ENCODE data around the gene CEP128.

- TF ChIP-seq ZNF274 (IDR thresholded peaks at IDR 0.05; ENCODE audit: low read depth, low read length) = no peak
- no peak for TF ChIP-seq YY1 (IDR thresholded peaks at IDR 0.05; ENCODE audit: insufficient read depth, insufficient read length)
- no peak for TF ChIP-seq SUZ12 (IDR thresholded peaks at IDR 0.05; ENCODE audit: extremely low read depth, insufficient read depth, insufficient read length)
Observed at GRCh38 chr14:80981673-80982072, 40.1 kb upstream of the CEP128 start.
